Loucy (cell line): ENCODE data around the gene JARID2.

Experiments used
- H2AFZ ChIP-seq: fragments of 200-600 bp; sonication (generic); 2 replicates; pipeline ENCODE4 v1.6.0; 2016; ENCODE audit warnings: antibody characterized with exemption, mild to moderate bottlenecking, low read length, moderate library complexity
- H3F3A ChIP-seq: fragments of 200-600 bp; 2 replicates; pipeline ENCODE4 v1.6.0; 2016; ENCODE audit warnings: antibody characterized with exemption, low read depth, mild to moderate bottlenecking
- H3K27me3 ChIP-seq: fragments of 200-600 bp; sonication (generic); 2 replicates; pipeline ENCODE4 v1.6.1; 2014; ENCODE audit warnings: low read length, mild to moderate bottlenecking; ENCODE audit not compliant: insufficient read depth, poor library complexity, severe bottlenecking
- H3K36me3 ChIP-seq: fragments of 200-600 bp; sonication (generic); 2 replicates; pipeline ENCODE4 v1.6.1; 2016; ENCODE audit warnings: low read length; ENCODE audit not compliant: insufficient read depth
- H3K4me1 ChIP-seq: fragments of 200-600 bp; sonication (generic); 2 replicates; pipeline ENCODE4 v1.5.1; 2014; ENCODE audit warnings: low read length, mild to moderate bottlenecking; ENCODE audit not compliant: insufficient read depth, poor library complexity, severe bottlenecking
- H3K4me2 ChIP-seq: fragments of 200-600 bp; sonication (generic); 2 replicates; pipeline ENCODE4 v1.6.0; 2014; ENCODE audit warnings: antibody characterized with exemption, low read length, low read depth, mild to moderate bottlenecking; ENCODE audit not compliant: poor library complexity, severe bottlenecking
- H3K4me3 ChIP-seq: fragments of 200-600 bp; sonication (generic); 2 replicates; pipeline ENCODE4 v1.5.1; 2014; ENCODE audit warnings: low read length, mild to moderate bottlenecking, mixed read lengths; ENCODE audit not compliant: poor library complexity, severe bottlenecking
- H3K79me2 ChIP-seq: fragments of 200-600 bp; sonication (generic); 2 replicates; pipeline ENCODE4 v1.6.1; 2014; ENCODE audit warnings: low read length; ENCODE audit not compliant: insufficient read depth
- H3K9ac ChIP-seq: fragments of 200-600 bp; sonication (generic); 2 replicates; pipeline ENCODE4 v1.6.0; 2014; ENCODE audit warnings: mild to moderate bottlenecking, low read depth, low read length, moderate library complexity; ENCODE audit not compliant: poor library complexity, severe bottlenecking
- H3K9me2 ChIP-seq: fragments of 200-600 bp; sonication (generic); replicated peaks from 2 replicates; pipeline ENCODE4 v1.6.1; 2016; ENCODE audit warnings: low read depth, low read length, mixed read lengths
- H3K9me3 ChIP-seq: fragments of 200-600 bp; sonication (generic); 2 replicates; pipeline ENCODE4 v1.6.1; 2014; ENCODE audit warnings: mild to moderate bottlenecking, antibody characterized with exemption, low read length, low read depth; ENCODE audit not compliant: insufficient read depth
- H4K20me1 ChIP-seq: fragments of 200-600 bp; sonication (generic); 2 replicates; pipeline ENCODE4 v1.6.0; 2014; ENCODE audit warnings: antibody characterized with exemption, low read length, mild to moderate bottlenecking; ENCODE audit not compliant: insufficient read depth, poor library complexity, severe bottlenecking
- CTCF ChIP-seq: fragments of 200-600 bp; sonication (generic); conservative IDR thresholded peaks from 2 replicates; pipeline ENCODE4 v1.5.1; 2014; ENCODE audit warnings: mild to moderate bottlenecking, antibody characterized with exemption, low read length
- EZH2phosphoT487 ChIP-seq: fragments of 200-600 bp; IDR thresholded peaks from 2 replicates; pipeline ENCODE4 v1.6.1; 2018; ENCODE audit warnings: antibody characterized with exemption, mild to moderate bottlenecking, moderate library complexity, borderline replicate concordance

JARID2 gene

GRCh38 chr6:15517600-15517999, 271.7 kb downstream of the JARID2 start:
- TF ChIP-seq CTCF (no peak), EZH2phosphoT487 (no peak)
- Histone ChIP-seq H3K36me3 (peaks cover 99% of the 10 kb centered on the region), H3K4me1 (peaks cover 7% of the 10 kb centered on the region)

GRCh38 chr6:15518057-15518456, 272.2 kb downstream of the JARID2 start:
- 0 out of 2 replicates have a peak, but pooled peaks cover 14% of the 10 kb centered on the region for H3K79me2 ChIP-seq
- H3K4me3 ChIP-seq: no peak overlapping the region
- H3K9ac ChIP-seq: no peak overlapping the region
- H3K27me3 ChIP-seq: no peaks in the 10 kb centered on the region
- no peaks in the 10 kb centered on the region for H3K9me3 ChIP-seq
- no peak for TF ChIP-seq CTCF
- no peak for TF ChIP-seq EZH2phosphoT487
- peaks cover 9% of the 10 kb centered on the region for H3K4me1 ChIP-seq
- H3K9me2 ChIP-seq: no peaks in the 10 kb centered on the region
- no peak overlapping the region for H3K4me2 ChIP-seq
- H2AFZ ChIP-seq: no peak overlapping the region
- peaks cover 99% of the 10 kb centered on the region for H3K36me3 ChIP-seq
- peaks cover 12% of the 10 kb centered on the region for H4K20me1 ChIP-seq
- no peaks in the 10 kb centered on the region; the same call in 1 of the 2 replicates for H3F3A ChIP-seq

More at GRCh38 chr6:15517600-15517999, 271.7 kb downstream of the JARID2 start:
- Histone ChIP-seq H3K4me3 (no peak overlapping the region), H3K9me2 (no peaks in the 10 kb centered on the region), H3K9ac (no peak overlapping the region), H3K27me3 (no peaks in the 10 kb centered on the region), H4K20me1 (peaks cover 12% of the 10 kb centered on the region), H3K9me3 (no peaks in the 10 kb centered on the region), H3K4me2 (no peak overlapping the region), H3K79me2 (0 out of 2 replicates have a peak, but pooled peaks cover 14% of the 10 kb centered on the region), H3F3A (no peaks in the 10 kb centered on the region; the same call in 1 of the 2 replicates), H2AFZ (no peak overlapping the region)

GRCh38 chr6:15518878-15519277, 273.0 kb downstream of the JARID2 start:
- Histone ChIP-seq H3F3A (no peaks in the 10 kb centered on the region; the same call in 1 of the 2 replicates), H3K36me3 (peaks cover 99% of the 10 kb centered on the region), H3K4me1 (peaks cover 9% of the 10 kb centered on the region)

More at GRCh38 chr6:15518878-15519277, 273.0 kb downstream of the JARID2 start:
- no peak overlapping the region for H3K4me3 ChIP-seq
- H4K20me1 ChIP-seq: peaks cover 12% of the 10 kb centered on the region
- H3K27me3 ChIP-seq: no peaks in the 10 kb centered on the region
- H3K9me2 ChIP-seq: no peaks in the 10 kb centered on the region
- H3K9me3 ChIP-seq: no peaks in the 10 kb centered on the region
- TF ChIP-seq CTCF: no peak
- TF ChIP-seq EZH2phosphoT487: no peak
- H2AFZ ChIP-seq: no peak overlapping the region
- 0 out of 2 replicates have a peak, but pooled peaks cover 10% of the 10 kb centered on the region for H3K79me2 ChIP-seq
- no peak overlapping the region for H3K4me2 ChIP-seq
- no peak overlapping the region for H3K9ac ChIP-seq
